HepG2 (cell line): Measurements from ENCODE around the gene RPL26. TPM values are rescaled to one million over a fixed set of nuclear protein-coding genes. Genes with fewer than 3 reads are reported as not detected.

Source experiments
- CENPBD1 ChIP-seq: sonication (generic); formaldehyde crosslinking; IDR thresholded peaks from 2 replicates; pipeline ENCODE4 v1.8.0; 2022; ENCODE audit warnings: missing genetic modification reagents, low read depth, mild to moderate bottlenecking, borderline replicate concordance
- DMAP1 ChIP-seq: IDR thresholded peaks from 2 replicates; pipeline ENCODE4 v1.6.1; 2016
- HOXA3 ChIP-seq: sonication (generic); formaldehyde crosslinking; IDR thresholded peaks from 2 replicates; pipeline ENCODE4 v1.5.0; 2020; ENCODE audit warnings: missing genetic modification reagents
- MYC ChIP-seq: sonication (generic); formaldehyde crosslinking; IDR thresholded peaks from 2 replicates; pipeline ENCODE4 v1.9.0; 2021; ENCODE audit warnings: missing genetic modification reagents, borderline replicate concordance
- NR2C2 ChIP-seq: sonication (generic); formaldehyde crosslinking; IDR thresholded peaks from 2 replicates; pipeline ENCODE4 v1.4.0; 2020; ENCODE audit warnings: missing genetic modification reagents, mild to moderate bottlenecking, moderate library complexity, borderline replicate concordance
- NR2F1 ChIP-seq, 2 experiments: fragments of 450-650 bp in 1 of 2; formaldehyde crosslinking in 1 of 2; IDR thresholded peaks; 2 replicates each; pipeline versions ENCODE4 v1.5.0 to v1.6.1; 2016 to 2020; ENCODE audit warnings: mild to moderate bottlenecking in 1 of 2, missing compliant biosample characterization in 1 of 2, missing genetic modification reagents in 1 of 2, moderate library complexity in 1 of 2
- SALL1 ChIP-seq: sonication (generic); formaldehyde crosslinking; IDR thresholded peaks from 2 replicates; pipeline ENCODE4 v1.8.0; 2022; ENCODE audit warnings: mild to moderate bottlenecking, missing genetic modification reagents
- ZFP91 ChIP-seq: sonication (generic); formaldehyde crosslinking; IDR thresholded peaks from 2 replicates; pipeline ENCODE4 v1.9.0; 2022; ENCODE audit warnings: missing genetic modification reagents, mild to moderate bottlenecking, borderline replicate concordance
- ZNF777 ChIP-seq: sonication (generic); formaldehyde crosslinking; IDR thresholded peaks from 2 replicates; pipeline ENCODE4 v1.4.0; 2020; ENCODE audit warnings: missing genetic modification reagents
- ZSCAN12 ChIP-seq: sonication (generic); formaldehyde crosslinking; IDR thresholded peaks from 2 replicates; pipeline ENCODE4 v1.9.0; 2021; ENCODE audit warnings: mild to moderate bottlenecking, missing genetic modification reagents
- polyA plus RNA-seq, 8 experiments: library from polyadenylated mRNA; depleted of rRNA in 3 of 8; stranded (reverse) in 7 of 8; unstranded in 1 of 8; fragments of >200 nt; fragmentation: Illumina TruSeq in 4 of 8; extraction: Trizol in 4 of 8; gene quantifications; 2 replicates each; pipeline versions ENCODE4 v1.2.1 to v1.2.3, GENCODE V29; 2011 to 2016; ENCODE audit warnings: low read depth in 4 of 8, missing spikeins in 1 of 8, mixed read lengths in 1 of 8; ENCODE audit not compliant: insufficient read depth in 1 of 8
- total RNA-seq, 5 experiments: library from RNA; depleted of rRNA; stranded (reverse); fragments of >200 nt; fragmentation: Illumina TruSeq; extraction: Trizol; gene quantifications; 2 replicates each; pipeline ENCODE4 v1.2.3, GENCODE V29; 2016; ENCODE audit warnings: low read depth in 1 of 5
- TF ChIP-seq, protein P1 (sequence below): sonication (generic); formaldehyde crosslinking; IDR thresholded peaks from 2 replicates; pipeline ENCODE4 v1.4.0; 2020; ENCODE audit warnings: missing genetic modification reagents

RPL26 gene
- total and polyA plus RNA-seq, 2 of the 13 experiments (the other 11 are each of a cell fraction or from before 2014, with no cell fraction given) = 2,817 to 3,529 TPM

- TF ChIP-seq ZFP91 (CRISPR knock-in tag) = peak; percentile 53; the same call in 1 of the 2 replicates
- TF ChIP-seq, protein P1, sequence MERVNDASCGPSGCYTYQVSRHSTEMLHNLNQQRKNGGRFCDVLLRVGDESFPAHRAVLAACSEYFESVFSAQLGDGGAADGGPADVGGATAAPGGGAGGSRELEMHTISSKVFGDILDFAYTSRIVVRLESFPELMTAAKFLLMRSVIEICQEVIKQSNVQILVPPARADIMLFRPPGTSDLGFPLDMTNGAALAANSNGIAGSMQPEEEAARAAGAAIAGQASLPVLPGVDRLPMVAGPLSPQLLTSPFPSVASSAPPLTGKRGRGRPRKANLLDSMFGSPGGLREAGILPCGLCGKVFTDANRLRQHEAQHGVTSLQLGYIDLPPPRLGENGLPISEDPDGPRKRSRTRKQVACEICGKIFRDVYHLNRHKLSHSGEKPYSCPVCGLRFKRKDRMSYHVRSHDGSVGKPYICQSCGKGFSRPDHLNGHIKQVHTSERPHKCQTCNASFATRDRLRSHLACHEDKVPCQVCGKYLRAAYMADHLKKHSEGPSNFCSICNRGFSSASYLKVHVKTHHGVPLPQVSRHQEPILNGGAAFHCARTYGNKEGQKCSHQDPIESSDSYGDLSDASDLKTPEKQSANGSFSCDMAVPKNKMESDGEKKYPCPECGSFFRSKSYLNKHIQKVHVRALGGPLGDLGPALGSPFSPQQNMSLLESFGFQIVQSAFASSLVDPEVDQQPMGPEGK (CRISPR knock-in tag) = peak; percentile 64
- no peak for TF ChIP-seq ZSCAN12 (CRISPR knock-in tag)
- peak; percentile 86 for TF ChIP-seq NR2C2 (CRISPR knock-in tag)
- TF ChIP-seq CENPBD1 (CRISPR knock-in tag) = no peak
- TF ChIP-seq DMAP1 (CRISPR knock-in tag) = no peak
- 0 out of 2 replicates have a peak, but pooled peaks have one; percentile 17 for TF ChIP-seq HOXA3 (CRISPR knock-in tag)
- TF ChIP-seq ZNF777 (CRISPR knock-in tag) = peak; percentile 48; the same call in 1 of the 2 replicates
- TF ChIP-seq MYC = peak; percentile 62; the same call in 1 of the 2 replicates
- TF ChIP-seq SALL1 (CRISPR knock-in tag) = peak; percentile 56; the same call in 1 of the 2 replicates
- TF ChIP-seq NR2F1 (CRISPR knock-in tag; IDR thresholded peaks at IDR 0.05) = 0 out of 4 replicates have a peak, but pooled peaks of 1 of the 2 experiments have one; percentile 21
Measured at GRCh38 chr17:8405499-8406016, 22.6 kb upstream of the RPL26 start (continued).
